ENCODE measurements around the gene IGSF9B. TPM values are rescaled to one million over a fixed set of nuclear protein-coding genes. Genes with fewer than 3 reads are reported as not detected.

Gene IGSF9B
- total RNA-seq, 1 donor from 2014 or later, result 2.0 TPM

- no peak overlapping the region for H3K4me3 Mint-ChIP-seq
- CTCF ChIA-PET, result no interaction called here
- no peak for DNase-seq
Measured at GRCh38 chr11:133864756-133865155, 92.0 kb downstream of the IGSF9B start.

GRCh38 chr11:133860151-133860550 is 96.6 kb downstream of the IGSF9B start:
- ChIA-PET CTCF (no interaction called here), POLR2A (no interaction called here)
- intact Hi-C loops (cut with micrococcal nuclease), result no loop called here
- Mint-ChIP-seq H3K27ac (no peak overlapping the region), H3K27me3 (peaks cover 7% of the 10 kb centered on the region), H3K4me1 (no peaks in the 10 kb centered on the region), H3K9me3 (peaks cover 2% of the 10 kb centered on the region), H3K4me3 (no peak overlapping the region), H3K36me3 (ENCODE audit: low read depth) (no peaks in the 10 kb centered on the region)
- DNase-seq, result no peak
- no peak for ATAC-seq (ENCODE audit: low read depth)
- TF ChIP-seq, protein P1, sequence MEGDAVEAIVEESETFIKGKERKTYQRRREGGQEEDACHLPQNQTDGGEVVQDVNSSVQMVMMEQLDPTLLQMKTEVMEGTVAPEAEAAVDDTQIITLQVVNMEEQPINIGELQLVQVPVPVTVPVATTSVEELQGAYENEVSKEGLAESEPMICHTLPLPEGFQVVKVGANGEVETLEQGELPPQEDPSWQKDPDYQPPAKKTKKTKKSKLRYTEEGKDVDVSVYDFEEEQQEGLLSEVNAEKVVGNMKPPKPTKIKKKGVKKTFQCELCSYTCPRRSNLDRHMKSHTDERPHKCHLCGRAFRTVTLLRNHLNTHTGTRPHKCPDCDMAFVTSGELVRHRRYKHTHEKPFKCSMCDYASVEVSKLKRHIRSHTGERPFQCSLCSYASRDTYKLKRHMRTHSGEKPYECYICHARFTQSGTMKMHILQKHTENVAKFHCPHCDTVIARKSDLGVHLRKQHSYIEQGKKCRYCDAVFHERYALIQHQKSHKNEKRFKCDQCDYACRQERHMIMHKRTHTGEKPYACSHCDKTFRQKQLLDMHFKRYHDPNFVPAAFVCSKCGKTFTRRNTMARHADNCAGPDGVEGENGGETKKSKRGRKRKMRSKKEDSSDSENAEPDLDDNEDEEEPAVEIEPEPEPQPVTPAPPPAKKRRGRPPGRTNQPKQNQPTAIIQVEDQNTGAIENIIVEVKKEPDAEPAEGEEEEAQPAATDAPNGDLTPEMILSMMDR (IDR thresholded peaks at IDR 0.05), result no peak

More at GRCh38 chr11:133864756-133865155, 92.0 kb downstream of the IGSF9B start:
- H3K4me1 Mint-ChIP-seq, result no peaks in the 10 kb centered on the region
- TF ChIP-seq, protein P1 (IDR thresholded peaks at IDR 0.05), result no peak
- no peaks in the 10 kb centered on the region for H3K36me3 Mint-ChIP-seq (ENCODE audit: low read depth)
- H3K27me3 Mint-ChIP-seq, result peaks cover 1% of the 10 kb centered on the region
- POLR2A ChIA-PET, result no interaction called here
- H3K9me3 Mint-ChIP-seq, result no peaks in the 10 kb centered on the region
- intact Hi-C loops (cut with micrococcal nuclease), result no loop called here
- no peak for ATAC-seq (ENCODE audit: low read depth)
- no peak overlapping the region for H3K27ac Mint-ChIP-seq

Other genes starting within 250 kb of the IGSF9B start
- not detected in 2 replicates for gene SPATA19, start 111.5 kb downstream of the IGSF9B start, total RNA-seq
- 16.2 and 17.6 TPM in 2 replicates for gene JAM3, start 112.1 kb upstream of the IGSF9B start, total RNA-seq